Tibial nerve (tissue), 4 donors: ENCODE results near the gene DAND5.

Experiments
- CTCF ChIP-seq, 5 experiments: fragments of 200-600 bp in 3 of 5; fragments of 450-650 bp in 2 of 5; sonication (generic) in 3 of 5; IDR thresholded peaks; one replicate each; pipeline ENCODE4 v1.5.1; 2016 to 2019; ENCODE audit warnings: antibody characterized with exemption in 5 of 5, mild to moderate bottlenecking in 3 of 5, moderate library complexity in 2 of 5
- EP300 ChIP-seq, 2 donors: sonication (generic); formaldehyde crosslinking; IDR thresholded peaks; one replicate each; pipeline ENCODE4 v1.6.1; 2017; ENCODE audit warnings: antibody characterized with exemption in 2 of 2, mild to moderate bottlenecking in 1 of 2
- POLR2A ChIP-seq, 2 donors: fragments of 450-650 bp; IDR thresholded peaks; one replicate each; pipeline ENCODE4 v1.6.1; 2017; ENCODE audit warnings: antibody characterized with exemption in 2 of 2, mild to moderate bottlenecking in 2 of 2, moderate library complexity in 2 of 2

GRCh38 chr19:12935071-12935470 is 34.3 kb upstream of the DAND5 start:
- TF ChIP-seq CTCF (IDR thresholded peaks at IDR 0.05) = no peak
- no peak for TF ChIP-seq EP300 (IDR thresholded peaks at IDR 0.05)
- TF ChIP-seq POLR2A (IDR thresholded peaks at IDR 0.05) = no peak
